GM18505 (cell line): ENCODE results near the gene SLC29A1.

Experiments used
- ATAC-seq: cut with Tn5 transposase; IDR thresholded peaks from one replicate; pipeline ENCODE4 v1.9.1; 2021; ENCODE audit not compliant: unreplicated experiment
- POLR2A ChIP-seq: IDR thresholded peaks from 4 replicates; pipeline ENCODE4 v1.6.1; 2011; ENCODE audit warnings: borderline replicate concordance; ENCODE audit not compliant: insufficient read depth, insufficient read length; ENCODE audit errors: extremely low read depth

Gene SLC29A1

DNA sequence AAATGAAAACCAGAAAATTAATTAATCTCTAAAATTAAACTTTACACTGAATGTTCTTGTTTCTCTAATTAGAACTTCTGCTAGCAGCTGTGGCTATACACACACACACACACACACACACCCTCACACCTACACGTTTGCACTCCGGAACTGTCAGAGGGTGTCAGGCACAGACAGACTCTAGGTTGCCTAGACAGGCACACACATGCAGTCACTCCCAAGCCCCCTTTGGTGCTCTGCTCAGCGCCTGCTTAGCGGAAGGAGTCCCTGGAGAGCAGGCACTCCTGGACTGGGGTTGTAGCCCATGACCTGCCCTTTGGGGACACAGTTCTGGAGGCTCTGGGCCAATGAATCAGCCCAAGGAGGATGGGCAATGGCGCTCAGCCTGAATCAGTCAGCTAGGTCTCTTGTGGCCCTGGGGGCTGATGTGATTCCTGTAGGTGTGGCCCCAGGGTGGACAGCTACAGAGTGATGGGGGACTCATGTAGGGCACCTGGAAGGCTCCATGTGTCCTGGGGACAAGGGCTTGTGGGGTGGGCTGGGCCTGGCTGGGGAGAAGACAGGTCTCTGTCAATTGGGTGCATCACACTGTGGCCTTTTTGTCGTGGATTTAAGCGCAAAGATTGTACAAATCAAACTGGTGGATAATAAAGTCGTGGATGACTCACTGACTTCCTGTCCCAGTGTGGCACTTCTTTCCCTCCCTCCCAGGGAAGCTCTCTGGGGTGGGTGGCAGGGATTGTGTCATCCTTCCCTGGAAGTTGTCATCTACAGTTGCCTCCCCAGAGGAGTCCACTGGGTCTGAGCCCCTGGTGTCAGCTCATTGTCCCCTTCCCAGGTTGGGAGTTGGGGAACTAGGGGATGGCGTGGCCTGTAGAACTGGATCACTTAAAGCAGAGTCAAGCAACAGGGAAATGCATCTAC, 55.6 kb downstream of the SLC29A1 start:
- TF ChIP-seq POLR2A: no peak
- no peak for ATAC-seq
